NCI-H1105 treated with DMSO at 0.1 percent for 48 hours (cell line): ENCODE measurements around the gene RXRA.
"Not testable (repeated sequence)": the region's sequence is repeated elsewhere in the genome, so short reads cannot be mapped to it uniquely, and the experiment has no call there.

Experiments
- DNase-seq: peaks from one replicate; lab custom pipeline; 2025; lab: John Stamatoyannopoulos, UW

Gene RXRA

GRCh38 chr9:134293611-134294152, 32.6 kb upstream of the RXRA start:
- DNase-seq = no peak

GRCh38 chr9:134294153-134295071, 31.8 kb upstream of the RXRA start:
- DNase-seq = no peak

- DNase-seq = no peak
Observed at GRCh38 chr9:134295101-134295745, 31.0 kb upstream of the RXRA start.

- DNase-seq = no peak
Observed at GRCh38 chr9:134295746-134296250, 30.5 kb upstream of the RXRA start.

GRCh38 chr9:134296301-134297082, 29.8 kb upstream of the RXRA start:
- DNase-seq = no peak

- no peak for DNase-seq
Observed at GRCh38 chr9:134297083-134297410, 29.2 kb upstream of the RXRA start.

- DNase-seq = no peak
Observed at GRCh38 chr9:134297576-134297975, 28.7 kb upstream of the RXRA start.

- DNase-seq = no peak
Observed at GRCh38 chr9:134298000-134298399, 28.3 kb upstream of the RXRA start.

GRCh38 chr9:134299068-134299467, 27.2 kb upstream of the RXRA start:
- DNase-seq = no peak

GRCh38 chr9:134299883-134300282, 26.4 kb upstream of the RXRA start:
- no peak for DNase-seq

- no peak for DNase-seq
Observed at GRCh38 chr9:134301387-134302129, 24.7 kb upstream of the RXRA start.

- no peak for DNase-seq
Observed at GRCh38 chr9:134302130-134302817, 24.0 kb upstream of the RXRA start.

GRCh38 chr9:134303601-134304000, 22.7 kb upstream of the RXRA start:
- no peak for DNase-seq

- no peak for DNase-seq
Observed at GRCh38 chr9:134304261-134304660, 22.0 kb upstream of the RXRA start.

GRCh38 chr9:134304690-134305089, 21.6 kb upstream of the RXRA start:
- DNase-seq = peak; percentile 85

GRCh38 chr9:134305533-134305932, 20.7 kb upstream of the RXRA start:
- DNase-seq = no peak

- DNase-seq = not testable (repeated sequence)
Observed at GRCh38 chr9:134306042-134306441, 20.2 kb upstream of the RXRA start.

- no peak for DNase-seq
Observed at GRCh38 chr9:134306636-134307600, 19.3 kb upstream of the RXRA start.
